HepG2 (cell line): ENCODE results near the gene ATP9B. TPM values are rescaled to one million over a fixed set of nuclear protein-coding genes. Genes with fewer than 3 reads are reported as not detected.

Experiments used
- ATAC-seq: fragments of 200-7000 bp; cut with Tn5 transposase; 3 replicates; pipeline ENCODE4 v1.9.1; 2020; ENCODE audit warnings: mild to moderate bottlenecking, moderate library complexity
- BruUV-seq: library from RNA; stranded (reverse); fragments of 400-500 nt; replicated peaks from 2 replicates; lab custom pipeline; 2021; lab: Mats Ljungman, UMichigan
- CTCF ChIA-PET: fragments of 300-600 bp; formaldehyde crosslinking; extraction: SDS; loops from one replicate; lab custom pipeline; 2021; ENCODE audit warnings: low total read pairs, inconsistent platforms, low intra/inter-chr PET ratio; lab: Yijun Ruan, JAX
- POLR2A ChIA-PET: fragments of 350-600 bp; sonication (Branson Sonifier 250); formaldehyde crosslinking; loops from one replicate; lab custom pipeline; 2020; ENCODE audit warnings: antibody characterized with exemption, inconsistent platforms; lab: Yijun Ruan, JAX
- DNase-seq: peaks from one replicate; pipeline ENCODE4 v3.0.0-alpha.2; 2015; ENCODE audit warnings: low spot score
- FAIRE-seq: peaks from 3 replicates; lab custom pipeline; 2011; peaks lifted over from hg19 to GRCh38; lab: Jason Lieb, UNC
- H2AFZ ChIP-seq: one replicate; pipeline ENCODE4 v1.6.1; 2011; ENCODE audit warnings: low read length, inconsistent platforms
- H3K27ac ChIP-seq: fragments of 300-600 bp; 3 replicates; pipeline ENCODE4 v1.8.0; 2011; ENCODE audit warnings: mixed run types, mild to moderate bottlenecking, mixed read lengths, low read length, inconsistent platforms; ENCODE audit not compliant: insufficient read depth; ENCODE audit errors: extremely low read length
- H3K27me3 ChIP-seq, 2 experiments: fragments of 200-600 bp in 1 of 2; 2 replicates in 1 of 2; 3 replicates in 1 of 2; pipeline versions ENCODE4 v1.6.0 to v1.8.0; 2011; ENCODE audit warnings: low read length in 2 of 2, mild to moderate bottlenecking in 2 of 2, moderate library complexity in 2 of 2, inconsistent platforms in 1 of 2; ENCODE audit not compliant: insufficient read depth in 2 of 2, control insufficient read depth in 1 of 2
- H3K36me3 ChIP-seq, 2 experiments: fragments of 200-600 bp in 1 of 2; replicated peaks in 1 of 2; 2 replicates in 1 of 2; 3 replicates in 1 of 2; pipeline versions ENCODE4 v1.5.1 to v1.8.0; 2011; ENCODE audit warnings: low read length in 2 of 2, inconsistent platforms in 1 of 2; ENCODE audit not compliant: insufficient read depth in 2 of 2, control insufficient read depth in 1 of 2
- H3K4me1 ChIP-seq: 2 replicates; pipeline ENCODE4 v1.5.1; 2012; ENCODE audit warnings: low read length, inconsistent platforms; ENCODE audit not compliant: insufficient read depth
- H3K4me2 ChIP-seq: 2 replicates; pipeline ENCODE4 v1.6.0; 2011; ENCODE audit warnings: low read depth, low read length, inconsistent platforms
- H3K4me3 ChIP-seq, 3 experiments: fragments of 200-600 bp in 1 of 3; sonication (generic), shearing (Covaris generic) in 1 of 3; replicated peaks in 1 of 3; 2 replicates each; pipeline ENCODE4 v1.5.1; 2011 to 2016; ENCODE audit warnings: low read length in 3 of 3, inconsistent platforms in 2 of 3, low read depth in 2 of 3, mild to moderate bottlenecking in 2 of 3, control low read depth in 1 of 3, mixed read lengths in 1 of 3; ENCODE audit not compliant: insufficient read depth in 1 of 3
- H3K79me2 ChIP-seq: one replicate; pipeline ENCODE4 v1.6.1; 2011; ENCODE audit warnings: low read length, inconsistent platforms; ENCODE audit not compliant: insufficient read depth
- H3K9ac ChIP-seq: 2 replicates; pipeline ENCODE4 v1.6.0; 2011; ENCODE audit warnings: mild to moderate bottlenecking, low read depth, low read length, inconsistent platforms; ENCODE audit not compliant: insufficient read depth
- H3K9me3 ChIP-seq: 2 replicates; pipeline ENCODE4 v1.5.1; 2012; ENCODE audit warnings: mild to moderate bottlenecking, low read length
- H4K20me1 ChIP-seq: 2 replicates; pipeline ENCODE4 v1.6.0; 2011; ENCODE audit warnings: inconsistent platforms, mild to moderate bottlenecking, low read length, moderate library complexity; ENCODE audit not compliant: insufficient read depth
- ARNT ChIP-seq: fragments of 450-650 bp; IDR thresholded peaks from 2 replicates; pipeline ENCODE4 v1.6.1; 2017
- KAT7 ChIP-seq: IDR thresholded peaks from 2 replicates; pipeline ENCODE4 v1.6.1; 2018; ENCODE audit warnings: borderline replicate concordance, missing compliant biosample characterization
- KLF11 ChIP-seq: IDR thresholded peaks from 2 replicates; pipeline ENCODE4 v1.6.1; 2016; ENCODE audit warnings: missing compliant biosample characterization
- MTF1 ChIP-seq: sonication (generic); formaldehyde crosslinking; IDR thresholded peaks from 2 replicates; pipeline ENCODE4 v1.5.0; 2020; ENCODE audit warnings: missing genetic modification reagents
- PAF1 ChIP-seq: IDR thresholded peaks from 2 replicates; pipeline ENCODE4 v1.6.1; 2016; ENCODE audit warnings: missing genetic modification reagents, missing compliant biosample characterization
- SCMH1 ChIP-seq: sonication (generic); formaldehyde crosslinking; IDR thresholded peaks from 2 replicates; pipeline ENCODE4 v1.9.0; 2021; ENCODE audit warnings: missing genetic modification reagents, mild to moderate bottlenecking, borderline replicate concordance
- SOX13 ChIP-seq, 3 experiments: fragments of 450-650 bp in 1 of 3; sonication (generic) in 1 of 3; formaldehyde crosslinking in 1 of 3; IDR thresholded peaks in 2 of 3; conservative IDR thresholded peaks in 1 of 3; 2 replicates each; pipeline versions ENCODE4 v1.5.0 to v1.6.1; 2016 to 2020; ENCODE audit warnings: antibody characterized with exemption in 1 of 3, mild to moderate bottlenecking in 1 of 3, missing compliant biosample characterization in 1 of 3, missing genetic modification reagents in 1 of 3, moderate library complexity in 1 of 3
- ZMAT3 ChIP-seq: sonication (generic); formaldehyde crosslinking; conservative IDR thresholded peaks from 2 replicates; pipeline ENCODE4 v1.7.0; 2021; ENCODE audit warnings: missing genetic modification reagents
- ZNF263 ChIP-seq: sonication (generic); formaldehyde crosslinking; IDR thresholded peaks from 2 replicates; pipeline ENCODE4 v1.4.0; 2020; ENCODE audit warnings: missing genetic modification reagents
- ZNF562 ChIP-seq: sonication (generic); formaldehyde crosslinking; IDR thresholded peaks from 2 replicates; pipeline ENCODE4 v1.8.0; 2022; ENCODE audit warnings: missing genetic modification reagents, borderline replicate concordance
- ZNF564 ChIP-seq: sonication (generic); formaldehyde crosslinking; IDR thresholded peaks from 2 replicates; pipeline ENCODE4 v1.8.1; 2023; ENCODE audit warnings: mild to moderate bottlenecking, missing genetic modification reagents
- ZNF570 ChIP-seq: sonication (generic); formaldehyde crosslinking; IDR thresholded peaks from 2 replicates; pipeline ENCODE4 v1.4.0; 2020; ENCODE audit warnings: mild to moderate bottlenecking, missing genetic modification reagents, borderline replicate concordance
- ZNF678 ChIP-seq: sonication (generic); formaldehyde crosslinking; IDR thresholded peaks from 2 replicates; pipeline ENCODE4 v1.4.0; 2020; ENCODE audit warnings: mild to moderate bottlenecking, missing genetic modification reagents
- ZNF878 ChIP-seq: sonication (generic); formaldehyde crosslinking; IDR thresholded peaks from 2 replicates; pipeline ENCODE4 v1.8.1; 2023; ENCODE audit warnings: mild to moderate bottlenecking, missing genetic modification reagents, moderate library complexity
- WGBS: methylation state at CpG from one replicate; pipeline ENCODE4 v1.1.6; 2017; ENCODE audit warnings: low lambda C conversion rate; 5-methylcytosine and 5-hydroxymethylcytosine counted together
- in situ Hi-C: cut with HindIII; loops from 2 replicates; pipeline ENCODE4 v1.10.0; 2017; ENCODE audit warnings: low pct_unique_long_range_greater_than_20kb; ENCODE audit not compliant: extremely low pct_ligation_motif_present
- intact Hi-C: fragments of 100-400 bp; cut with micrococcal nuclease; formaldehyde crosslinking; loops from one replicate; pipeline ENCODE4 v1.10.0; 2022; ENCODE audit not compliant: unreplicated experiment
- polyA plus RNA-seq, 8 experiments: library from polyadenylated mRNA; depleted of rRNA in 3 of 8; stranded (reverse) in 7 of 8; unstranded in 1 of 8; fragments of >200 nt; fragmentation: Illumina TruSeq in 4 of 8; extraction: Trizol in 4 of 8; gene quantifications; 2 replicates each; pipeline versions ENCODE4 v1.2.1 to v1.2.3, GENCODE V29; 2011 to 2016; ENCODE audit warnings: low read depth in 4 of 8, missing spikeins in 1 of 8, mixed read lengths in 1 of 8; ENCODE audit not compliant: insufficient read depth in 1 of 8
- total RNA-seq, 5 experiments: library from RNA; depleted of rRNA; stranded (reverse); fragments of >200 nt; fragmentation: Illumina TruSeq; extraction: Trizol; gene quantifications; 2 replicates each; pipeline ENCODE4 v1.2.3, GENCODE V29; 2016; ENCODE audit warnings: low read depth in 1 of 5
- TF ChIP-seq, protein P1 (sequence below): sonication (generic); formaldehyde crosslinking; IDR thresholded peaks from 2 replicates; pipeline ENCODE4 v1.8.1; 2023; ENCODE audit warnings: missing genetic modification reagents, mild to moderate bottlenecking, borderline replicate concordance
- TF ChIP-seq, protein P2 (sequence below): sonication (generic); formaldehyde crosslinking; IDR thresholded peaks from 2 replicates; pipeline ENCODE4 v1.8.0; 2023; ENCODE audit warnings: mild to moderate bottlenecking, missing genetic modification reagents
- TF ChIP-seq, protein P3 (sequence below): IDR thresholded peaks from 2 replicates; pipeline ENCODE4 v1.6.1; 2012; ENCODE audit warnings: inconsistent platforms

The ATP9B gene
- total and polyA plus RNA-seq, 2 of the 13 experiments (the other 11 are each of a cell fraction or from before 2014, with no cell fraction given): 10.8 to 11.3 TPM

DNA sequence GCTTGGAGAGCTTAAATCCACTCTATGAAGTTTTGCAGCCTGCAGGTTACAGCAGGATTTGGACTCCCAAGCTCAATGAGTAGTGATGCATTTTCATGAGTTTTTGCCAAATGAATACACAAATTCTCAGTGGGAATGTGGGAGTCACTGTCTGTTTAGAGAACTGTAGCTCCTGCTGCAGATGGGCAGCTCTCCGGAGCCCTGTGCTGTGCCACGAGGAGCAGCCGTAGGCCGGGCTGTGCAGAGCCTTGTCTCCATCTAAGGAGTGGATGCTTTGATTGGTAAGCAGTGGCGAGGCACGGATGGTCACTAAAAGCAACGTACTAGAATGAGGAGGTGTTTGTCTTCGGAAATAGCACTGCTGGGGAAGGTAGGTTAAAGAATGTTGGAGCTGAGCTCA is 230.5 kb downstream of the ATP9B start:
- in situ Hi-C loops: no loop called here
- TF ChIP-seq MTF1 (no peak), ZNF562 (CRISPR knock-in tag) (no peak), ZNF570 (no peak), ZNF564 (no peak), SCMH1 (CRISPR knock-in tag) (no peak)
- TF ChIP-seq, protein P1, sequence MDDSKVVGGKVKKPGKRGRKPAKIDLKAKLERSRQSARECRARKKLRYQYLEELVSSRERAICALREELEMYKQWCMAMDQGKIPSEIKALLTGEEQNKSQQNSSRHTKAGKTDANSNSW (CRISPR knock-in tag): no peak
- TF ChIP-seq, protein P2, sequence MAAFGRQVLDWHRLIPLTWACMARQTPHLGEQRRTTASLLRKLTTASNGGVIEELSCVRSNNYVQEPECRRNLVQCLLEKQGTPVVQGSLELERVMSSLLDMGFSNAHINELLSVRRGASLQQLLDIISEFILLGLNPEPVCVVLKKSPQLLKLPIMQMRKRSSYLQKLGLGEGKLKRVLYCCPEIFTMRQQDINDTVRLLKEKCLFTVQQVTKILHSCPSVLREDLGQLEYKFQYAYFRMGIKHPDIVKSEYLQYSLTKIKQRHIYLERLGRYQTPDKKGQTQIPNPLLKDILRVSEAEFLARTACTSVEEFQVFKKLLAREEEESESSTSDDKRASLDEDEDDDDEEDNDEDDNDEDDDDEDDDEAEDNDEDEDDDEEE (CRISPR knock-in tag): no peak
- Histone ChIP-seq H4K20me1 (no peaks in the 10 kb centered on the region), H3K4me2 (no peak overlapping the region), H3K4me3 (no peak overlapping the region), H3K27ac (no peak overlapping the region), H3K9me3 (no peaks in the 10 kb centered on the region), H3K4me1 (no peaks in the 10 kb centered on the region), H3K79me2 (no peaks in the 10 kb centered on the region), H3K36me3 (peaks cover under 1 to 12% of the 10 kb centered on the region in 2 experiments; a peak in 3 of 5 replicates), H3K27me3 (no peaks in the 10 kb centered on the region), H2AFZ (no peak overlapping the region), H3K9ac (no peak overlapping the region)
- ChIA-PET POLR2A (no interaction called here), CTCF (no interaction called here)
- DNase-seq: no peak
- intact Hi-C loops: no loop called here
- BruUV-seq: no TSS peak
- over 99% methylated on average over 8 of the region's 8 CpGs for WGBS
- no peak for FAIRE-seq
- no peak for ATAC-seq

GRCh38 chr18:79300413-79300812 is 231.2 kb downstream of the ATP9B start:
- Histone ChIP-seq H3K27ac (no peak overlapping the region), H3K4me1 (no peaks in the 10 kb centered on the region)
- TF ChIP-seq, protein P3, sequence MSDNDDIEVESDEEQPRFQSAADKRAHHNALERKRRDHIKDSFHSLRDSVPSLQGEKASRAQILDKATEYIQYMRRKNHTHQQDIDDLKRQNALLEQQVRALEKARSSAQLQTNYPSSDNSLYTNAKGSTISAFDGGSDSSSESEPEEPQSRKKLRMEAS: no peak
- no peak for TF ChIP-seq PAF1 (CRISPR knock-in tag)
- no peak for TF ChIP-seq SOX13 (IDR thresholded peaks at IDR 0.05)
- TF ChIP-seq SOX13 (CRISPR knock-in tag; conservative IDR thresholded peaks at IDR 0.05 in 1 of 2, IDR thresholded peaks at IDR 0.05 in 1 of 2): no peak
- no peak for TF ChIP-seq ZMAT3 (CRISPR knock-in tag)
- TF ChIP-seq ZNF263 (CRISPR knock-in tag): no peak
- no peak for TF ChIP-seq KLF11
- no peak for TF ChIP-seq ZNF678 (CRISPR knock-in tag)
- TF ChIP-seq ZNF878 (CRISPR knock-in tag): no peak
- no peak for TF ChIP-seq ARNT
- no peak for TF ChIP-seq KAT7
- TF ChIP-seq, all 625 proteins: peak for 0
- no peak for DNase-seq
- intact Hi-C loops: no loop called here
- Histone ChIP-seq H3K36me3 (peaks cover 1 to 17% of the 10 kb centered on the region in 2 experiments; a peak in 3 of 5 replicates), H3K27me3 (no peaks in the 10 kb centered on the region), H3K9ac (no peak overlapping the region), H4K20me1 (no peaks in the 10 kb centered on the region), H3K79me2 (no peaks in the 10 kb centered on the region), H2AFZ (no peak overlapping the region), H3K4me2 (no peak overlapping the region), H3K4me3 (no peak overlapping the region), H3K9me3 (no peaks in the 10 kb centered on the region)
- WGBS: 68% methylated on average over 5 of the region's 9 CpGs
- POLR2A ChIA-PET: no interaction called here
- FAIRE-seq: no peak
- CTCF ChIA-PET: no interaction called here
- no peak for ATAC-seq
- in situ Hi-C loops: no loop called here
- BruUV-seq: no TSS peak
